ENCODE measurements around the gene CACNA2D3. TPM values are rescaled to one million over a fixed set of nuclear protein-coding genes. Genes with fewer than 3 reads are reported as not detected.

The CACNA2D3 gene
- total RNA-seq, 1 donor from 2014 or later, result not detected

GRCh38 chr3:54858093-54858785 is 735.9 kb downstream of the CACNA2D3 start:
- H3K27me3 ChIP-seq, result no peaks in the 10 kb centered on the region
- H3K36me3 Mint-ChIP-seq, result no peaks in the 10 kb centered on the region
- no peak overlapping the region for H2AFZ ChIP-seq (replicated peaks)
- H3K9ac ChIP-seq, result no peak overlapping the region
- peaks cover 21% of the 10 kb centered on the region for H3K27me3 Mint-ChIP-seq (ENCODE audit: insufficient read depth, low read depth)
- no peaks in the 10 kb centered on the region for H3K36me3 ChIP-seq
- no peaks in the 10 kb centered on the region for H3K9me3 ChIP-seq (ENCODE audit: low read depth)
- H3K4me1 ChIP-seq, result peaks cover 8% of the 10 kb centered on the region
- no peaks in the 10 kb centered on the region for H3K79me2 ChIP-seq (ENCODE audit: low read depth)
- H3K4me3 ChIP-seq, result no peak overlapping the region
- peak; percentile 14 for DNase-seq (ENCODE audit: low spot score)
- H4K20me1 ChIP-seq (ENCODE audit: low read depth), result no peaks in the 10 kb centered on the region
- H3K9me3 Mint-ChIP-seq, result peaks cover 2% of the 10 kb centered on the region
- H3K4me1 Mint-ChIP-seq, result peaks cover 50% of the 10 kb centered on the region
- H3K27ac ChIP-seq, result no peak overlapping the region
- H3K27ac Mint-ChIP-seq, result no peak overlapping the region
- peak overlapping the region; percentile 9 for H3K4me3 Mint-ChIP-seq
- TF ChIP-seq CTCF (IDR thresholded peaks at IDR 0.05) (no peak), EZH2phosphoT487 (IDR thresholded peaks at IDR 0.05) (no peak), EZH2 (IDR thresholded peaks at IDR 0.05) (no peak)
- H3F3A ChIP-seq (ENCODE audit: low read depth), result no peaks in the 10 kb centered on the region
- H3K4me2 ChIP-seq, result no peak overlapping the region

GRCh38 chr3:54859184-54859583 is 736.8 kb downstream of the CACNA2D3 start:
- H3K4me3 ChIP-seq, result no peak overlapping the region
- no peaks in the 10 kb centered on the region for H3F3A ChIP-seq (ENCODE audit: low read depth)
- H3K4me1 ChIP-seq, result peaks cover 3% of the 10 kb centered on the region
- no peak overlapping the region for H2AFZ ChIP-seq (replicated peaks)
- H3K4me1 Mint-ChIP-seq, result peaks cover 50% of the 10 kb centered on the region
- no peaks in the 10 kb centered on the region for H3K79me2 ChIP-seq (ENCODE audit: low read depth)
- no peak overlapping the region for H3K27ac ChIP-seq
- no peaks in the 10 kb centered on the region for H3K36me3 Mint-ChIP-seq
- H3K9me3 Mint-ChIP-seq, result peaks cover 2% of the 10 kb centered on the region
- no peaks in the 10 kb centered on the region for H4K20me1 ChIP-seq (ENCODE audit: low read depth)
- no peaks in the 10 kb centered on the region for H3K27me3 ChIP-seq
- TF ChIP-seq EZH2phosphoT487 (IDR thresholded peaks at IDR 0.05) (no peak), CTCF (IDR thresholded peaks at IDR 0.05) (no peak), EZH2 (IDR thresholded peaks at IDR 0.05) (no peak)
- DNase-seq (ENCODE audit: low spot score), result no peak
- H3K4me3 Mint-ChIP-seq, result no peak overlapping the region
- no peaks in the 10 kb centered on the region for H3K36me3 ChIP-seq
- H3K27me3 Mint-ChIP-seq (ENCODE audit: insufficient read depth, low read depth), result peaks cover 24% of the 10 kb centered on the region
- H3K4me2 ChIP-seq, result no peak overlapping the region
- H3K9me3 ChIP-seq (ENCODE audit: low read depth), result no peaks in the 10 kb centered on the region
- H3K27ac Mint-ChIP-seq, result no peak overlapping the region
- H3K9ac ChIP-seq, result no peak overlapping the region

- Mint-ChIP-seq H3K36me3 (no peaks in the 10 kb centered on the region), H3K4me1 (peaks cover 56% of the 10 kb centered on the region), H3K9me3 (no peaks in the 10 kb centered on the region), H3K27me3 (ENCODE audit: insufficient read depth, low read depth) (peaks cover 22% of the 10 kb centered on the region), H3K27ac (no peak overlapping the region), H3K4me3 (no peak overlapping the region)
- H3K36me3 ChIP-seq, result no peaks in the 10 kb centered on the region
- no peaks in the 10 kb centered on the region for H3K27me3 ChIP-seq
- TF ChIP-seq EZH2 (IDR thresholded peaks at IDR 0.05), result no peak
- no peak for TF ChIP-seq CTCF (IDR thresholded peaks at IDR 0.05)
- no peak for TF ChIP-seq EZH2phosphoT487 (IDR thresholded peaks at IDR 0.05)
- no peaks in the 10 kb centered on the region for H3K9me3 ChIP-seq (ENCODE audit: low read depth)
- H3F3A ChIP-seq (ENCODE audit: low read depth), result no peaks in the 10 kb centered on the region
- H2AFZ ChIP-seq (replicated peaks), result no peak overlapping the region
- H3K79me2 ChIP-seq (ENCODE audit: low read depth), result no peaks in the 10 kb centered on the region
- no peak overlapping the region for H3K4me3 ChIP-seq
- H3K9ac ChIP-seq, result no peak overlapping the region
- H3K4me1 ChIP-seq, result peaks cover 3% of the 10 kb centered on the region
- H3K4me2 ChIP-seq, result no peak overlapping the region
- H4K20me1 ChIP-seq (ENCODE audit: low read depth), result no peaks in the 10 kb centered on the region
- no peak for DNase-seq (ENCODE audit: low spot score)
- H3K27ac ChIP-seq, result no peak overlapping the region
Measured at GRCh38 chr3:54861248-54862067, 739.1 kb downstream of the CACNA2D3 start.
